ENCODE measurements around the gene CCT3. TPM values are rescaled to one million over a fixed set of nuclear protein-coding genes. Genes with fewer than 3 reads are reported as not detected.
A peak's percentile ranks its signal among the peaks of the same experiment; 100 is the strongest.

The CCT3 gene
- 100 to 1,000 TPM; 128 to 149 TPM for total RNA-seq
- polyA plus RNA-seq = 100 to 1,000 TPM in 1 of 2 donors, 10 to 100 TPM in 1; 71.6 to 165 TPM
- long read RNA-seq, donor 1, transcript CCT3-201 (14 exons, 2,150 nt) = major isoform, 59 of 112 reads
- long read RNA-seq, donor 1, partial matches to known transcripts = 44 of 112 reads
- long read RNA-seq, donor 1, other reads (novel, unspliced or antisense) = 6 of 112 reads
- long read RNA-seq, donor 2, transcript CCT3-201 (14 exons, 2,150 nt) = major isoform, 14 of 57 reads
- long read RNA-seq, donor 2, partial matches to known transcripts = 41 of 57 reads
- long read RNA-seq, donor 2, other reads (novel, unspliced or antisense) = 0 of 57 reads
- long read RNA-seq, donor 3, transcript CCT3-201 (14 exons, 2,150 nt) = major isoform, 20 of 27 reads
- long read RNA-seq, donor 3, partial matches to known transcripts = 6 of 27 reads
- long read RNA-seq, donor 3, other reads (novel, unspliced or antisense) = 0 of 27 reads
- long read RNA-seq, donor 4, transcript CCT3-201 (14 exons, 2,150 nt) = major isoform, 7 of 35 reads
- long read RNA-seq, donor 4, partial matches to known transcripts = 28 of 35 reads
- long read RNA-seq, donor 4, other reads (novel, unspliced or antisense) = 0 of 35 reads
- long read RNA-seq, donor 5, transcript CCT3-201 (14 exons, 2,150 nt) = major isoform, 70 of 157 reads
- long read RNA-seq, donor 5, partial matches to known transcripts = 82 of 157 reads
- long read RNA-seq, donor 5, other reads (novel, unspliced or antisense) = 5 of 157 reads

- H3K4me3 ChIP-seq = peak within 1 kb of the TSS; percentile 75
- peak; percentile 99 to 100 (median 100) for DNase-seq
- TF ChIP-seq CTCF (IDR thresholded peaks at IDR 0.05; ENCODE audit: control extremely low read depth, extremely low read depth) = no peak
- no peaks in the 10 kb centered on the region for H3K27me3 ChIP-seq (ENCODE audit: control insufficient read depth in 3 of 3, insufficient read depth in 3 of 3, low read length in 2 of 3)
- H3K27ac ChIP-seq (ENCODE audit: low read depth in 1 of 2, low read length in 1 of 2) = peak within 1 kb of the TSS; percentile 80 to 89
- H3K36me3 ChIP-seq (ENCODE audit: control insufficient read depth in 4 of 4, insufficient read depth in 4 of 4, low read length in 4 of 4) = peaks cover 0 to 14% (median 11%) of the 10 kb centered on the region in 4 donors
- peak within 1 kb of the TSS; percentile 26 to 36 for H3K9ac ChIP-seq (ENCODE audit: insufficient read depth in 1 of 2, low read length in 2 of 2)
- H3K4me1 ChIP-seq (ENCODE audit: control insufficient read depth in 5 of 5, insufficient read depth in 5 of 5, low read length in 5 of 5) = peaks cover 2 to 15% (median 10%) of the 10 kb centered on the region in 5 donors
- 0 to 1% methylated on average over 47 of the region's 47 CpGs for WGBS, 2 donors
- ATAC-seq (ENCODE audit: insufficient read depth, low FRiP score) = peak; percentile 98
- H3K9me3 ChIP-seq (ENCODE audit: control insufficient read depth in 4 of 4, insufficient read depth in 3 of 4, low read length in 3 of 4) = no peaks in the 10 kb centered on the region
Observed at GRCh38 chr1:156338180-156338976, at the start of gene CCT3, which contains the start of gene TSACC. TSS of gene CCT3 (minus strand) at chr1:156338292. CDS start at chr1:156338184, 108 bp downstream. TSS of gene TSACC (plus strand) at chr1:156338526. CDS start at chr1:156339758, 1,232 bp downstream.

GRCh38 chr1:156387870-156388173 lies 49.7 kb upstream of the CCT3 start:
- Histone ChIP-seq H3K4me1 (ENCODE audit: control insufficient read depth in 5 of 5, insufficient read depth in 5 of 5, low read length in 5 of 5) (no peaks in the 10 kb centered on the region), H3K27ac (ENCODE audit: low read depth in 1 of 2, low read length in 1 of 2) (no peak overlapping the region), H3K27me3 (ENCODE audit: control insufficient read depth in 3 of 3, insufficient read depth in 3 of 3, low read length in 2 of 3) (peaks cover 12 to 59% (median 27%) of the 10 kb centered on the region in 3 donors), H3K9ac (ENCODE audit: insufficient read depth in 1 of 2, low read length in 2 of 2) (no peak overlapping the region), H3K9me3 (ENCODE audit: control insufficient read depth in 4 of 4, insufficient read depth in 3 of 4, low read length in 3 of 4) (no peaks in the 10 kb centered on the region), H3K36me3 (ENCODE audit: control insufficient read depth in 4 of 4, insufficient read depth in 4 of 4, low read length in 4 of 4) (no peaks in the 10 kb centered on the region), H3K4me3 (no peak overlapping the region)
- TF ChIP-seq CTCF (IDR thresholded peaks at IDR 0.05; ENCODE audit: control extremely low read depth, extremely low read depth) = no peak
- peak in 1 of 3 donors; percentile 32 for DNase-seq
- no peak for ATAC-seq (ENCODE audit: insufficient read depth, low FRiP score)
- WGBS, 2 donors = 16 to 27% methylated on average over 15 of the region's 15 CpGs

GRCh38 chr1:156386949-156387869 lies 49.1 kb upstream of the CCT3 start:
- Histone ChIP-seq H3K27me3 (ENCODE audit: control insufficient read depth in 3 of 3, insufficient read depth in 3 of 3, low read length in 2 of 3) (peaks cover 12 to 54% (median 27%) of the 10 kb centered on the region in 3 donors), H3K27ac (ENCODE audit: low read depth in 1 of 2, low read length in 1 of 2) (no peak overlapping the region), H3K4me1 (ENCODE audit: control insufficient read depth in 5 of 5, insufficient read depth in 5 of 5, low read length in 5 of 5) (no peaks in the 10 kb centered on the region), H3K4me3 (no peak overlapping the region), H3K36me3 (ENCODE audit: control insufficient read depth in 4 of 4, insufficient read depth in 4 of 4, low read length in 4 of 4) (no peaks in the 10 kb centered on the region), H3K9ac (ENCODE audit: insufficient read depth in 1 of 2, low read length in 2 of 2) (no peak overlapping the region), H3K9me3 (ENCODE audit: control insufficient read depth in 4 of 4, insufficient read depth in 3 of 4, low read length in 3 of 4) (no peaks in the 10 kb centered on the region)
- 86 to 93% methylated on average over 8 of the region's 8 CpGs for WGBS, 2 donors
- no peak for ATAC-seq (ENCODE audit: insufficient read depth, low FRiP score)
- TF ChIP-seq CTCF (IDR thresholded peaks at IDR 0.05; ENCODE audit: control extremely low read depth, extremely low read depth) = no peak
- DNase-seq = no peak
